ENCODE measurements around the gene UBXN11.

UBXN11 gene

GRCh38 chr1:26286064-26286416 is 20.4 kb downstream of the UBXN11 start:
- DNase-seq (ENCODE audit: low read depth in 2 of 2) = no peak

GRCh38 chr1:26285366-26286063 is 20.9 kb downstream of the UBXN11 start:
- DNase-seq (ENCODE audit: low read depth in 2 of 2) = no peak

- DNase-seq (ENCODE audit: low read depth in 2 of 2) = peak; percentile 96 to 99
Observed at GRCh38 chr1:26284597-26285347, 21.7 kb downstream of the UBXN11 start.

- no peak for DNase-seq (ENCODE audit: low read depth in 2 of 2)
Observed at GRCh38 chr1:26283871-26284596, 22.4 kb downstream of the UBXN11 start.

GRCh38 chr1:26283279-26283853 is 23.1 kb downstream of the UBXN11 start:
- DNase-seq (ENCODE audit: low read depth in 2 of 2) = no peak

GRCh38 chr1:26282401-26282918 is 24.0 kb downstream of the UBXN11 start:
- DNase-seq (ENCODE audit: low read depth in 2 of 2) = no peak

- no peak for DNase-seq (ENCODE audit: low read depth in 2 of 2)
Observed at GRCh38 chr1:26281971-26282370, 24.5 kb downstream of the UBXN11 start.

GRCh38 chr1:26281091-26281958 is 25.1 kb downstream of the UBXN11 start:
- DNase-seq (ENCODE audit: low read depth in 2 of 2) = no peak

- no peak for DNase-seq (ENCODE audit: low read depth in 2 of 2)
Observed at GRCh38 chr1:26280333-26281042, 25.9 kb downstream of the UBXN11 start.

GRCh38 chr1:26279456-26280332 is 26.7 kb downstream of the UBXN11 start, which contains the start of gene SH3BGRL3:
Gene SH3BGRL3 (plus strand): TSS chr1:26280086. CDS start chr1:26280156, 70 bp downstream.
- DNase-seq (ENCODE audit: low read depth in 2 of 2) = peak; percentile 51 to 80

GRCh38 chr1:26278724-26279455 is 27.5 kb downstream of the UBXN11 start:
- DNase-seq (ENCODE audit: low read depth in 2 of 2) = no peak

- DNase-seq (ENCODE audit: low read depth in 2 of 2) = no peak
Observed at GRCh38 chr1:26278303-26278702, 28.1 kb downstream of the UBXN11 start.

GRCh38 chr1:26277719-26278118 is 28.7 kb downstream of the UBXN11 start:
- DNase-seq (ENCODE audit: low read depth in 2 of 2) = no peak

GRCh38 chr1:26277261-26277661 is 29.2 kb downstream of the UBXN11 start:
- no peak for DNase-seq (ENCODE audit: low read depth in 2 of 2)

GRCh38 chr1:26276432-26276838 is 30.0 kb downstream of the UBXN11 start:
- no peak for DNase-seq (ENCODE audit: low read depth in 2 of 2)

GRCh38 chr1:26275580-26276431 is 30.6 kb downstream of the UBXN11 start:
- DNase-seq (ENCODE audit: low read depth in 2 of 2) = peak; percentile 69 to 77

- no peak for DNase-seq (ENCODE audit: low read depth in 2 of 2)
Observed at GRCh38 chr1:26274801-26275425, 31.5 kb downstream of the UBXN11 start.

Measured in stimulated activated CD8-positive, alpha-beta memory T cell treated with anti-CD3 and anti-CD28 coated beads, Interleukin-7, amount 100 ng/mL, for 4 hours (primary cell).